DMS79 treated with DMSO at 0.1 percent for 48 hours (cell line): ENCODE measurements around the gene BUB1B.
A peak's percentile ranks its signal among the peaks of the same experiment; 100 is the strongest.
"Not testable (repeated sequence)": the region's sequence is repeated elsewhere in the genome, so short reads cannot be mapped to it uniquely, and the experiment has no call there.

Experiments
- DNase-seq: peaks from one replicate; lab custom pipeline; 2025; lab: John Stamatoyannopoulos, UW

Gene BUB1B

GRCh38 chr15:40135846-40136450, 24.9 kb upstream of the BUB1B start:
- DNase-seq = not testable (repeated sequence)

GRCh38 chr15:40136470-40137302, 24.2 kb upstream of the BUB1B start:
- no peak for DNase-seq

GRCh38 chr15:40137303-40138200, 23.3 kb upstream of the BUB1B start:
- no peak for DNase-seq

GRCh38 chr15:40138201-40138570, 22.7 kb upstream of the BUB1B start:
- not testable (repeated sequence) for DNase-seq

- no peak for DNase-seq
These were observed 18.4 kb upstream of the BUB1B start for GRCh38 chr15:40142428-40142827.

- DNase-seq = no peak
These were observed 14.8 kb upstream of the BUB1B start for GRCh38 chr15:40146037-40146436.

GRCh38 chr15:40149339-40149738, 11.5 kb upstream of the BUB1B start:
- DNase-seq = no peak

- DNase-seq = peak; percentile 83
These were observed 10.5 kb upstream of the BUB1B start for GRCh38 chr15:40150163-40150925.

GRCh38 chr15:40151499-40151898, 9.4 kb upstream of the BUB1B start:
- DNase-seq = no peak

GRCh38 chr15:40151991-40152390, 8.9 kb upstream of the BUB1B start:
- DNase-seq = no peak

- not testable (repeated sequence) for DNase-seq
These were observed 6.0 kb upstream of the BUB1B start for GRCh38 chr15:40154821-40155220.

GRCh38 chr15:40155270-40155910, 5.5 kb upstream of the BUB1B start:
- DNase-seq = peak; percentile 73

- no peak for DNase-seq
These were observed 3.0 kb upstream of the BUB1B start for GRCh38 chr15:40157778-40158447.

- DNase-seq = no peak
These were observed 848 bp upstream of the BUB1B start for GRCh38 chr15:40160021-40160420.

GRCh38 chr15:40161693-40162391, 973 bp downstream of the BUB1B start:
- DNase-seq = no peak

- no peak for DNase-seq
These were observed 1.7 kb downstream of the BUB1B start for GRCh38 chr15:40162552-40162951.

- DNase-seq = no peak
These were observed 3.0 kb downstream of the BUB1B start for GRCh38 chr15:40163657-40164416.

GRCh38 chr15:40167374-40167773, 6.5 kb downstream of the BUB1B start:
- not testable (repeated sequence) for DNase-seq

GRCh38 chr15:40175160-40175559, 14.3 kb downstream of the BUB1B start:
- no peak for DNase-seq
